ENCODE measurements around the gene TPCN1. TPM values are rescaled to one million over a fixed set of nuclear protein-coding genes. Genes with fewer than 3 reads are reported as not detected.

Gene TPCN1
- total and polyA plus RNA-seq, 2 experiments from 2014 or later, result 16.9 to 32.1 TPM

DNA sequence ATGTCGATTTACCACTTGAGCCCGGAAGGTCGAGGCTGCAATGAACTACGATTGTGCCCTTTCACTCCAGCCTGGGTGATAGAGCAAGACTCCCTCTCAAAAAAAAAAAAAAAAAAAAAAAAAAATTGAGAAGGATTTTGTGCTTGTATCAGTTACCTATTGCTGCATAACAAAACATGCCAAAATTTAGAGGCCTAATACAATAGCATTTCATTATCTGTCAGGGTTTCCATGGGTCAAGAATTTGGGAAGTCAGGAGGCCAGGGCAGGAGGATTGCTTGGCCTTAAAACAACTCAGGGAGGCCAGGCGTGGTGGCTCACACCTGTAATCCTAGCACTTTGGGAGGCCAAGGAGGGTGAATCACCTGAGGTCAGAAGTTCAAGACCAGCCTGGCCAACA lies 118.3 kb downstream of the TPCN1 start:
- H2AFZ ChIP-seq, result no peak overlapping the region
- no peaks in the 10 kb centered on the region for H3K27me3 ChIP-seq
- H3K79me2 ChIP-seq, result no peaks in the 10 kb centered on the region
- H3K4me1 ChIP-seq (ENCODE audit: insufficient read depth), result peaks cover under 1% of the 10 kb centered on the region
- TF ChIP-seq, protein P1, sequence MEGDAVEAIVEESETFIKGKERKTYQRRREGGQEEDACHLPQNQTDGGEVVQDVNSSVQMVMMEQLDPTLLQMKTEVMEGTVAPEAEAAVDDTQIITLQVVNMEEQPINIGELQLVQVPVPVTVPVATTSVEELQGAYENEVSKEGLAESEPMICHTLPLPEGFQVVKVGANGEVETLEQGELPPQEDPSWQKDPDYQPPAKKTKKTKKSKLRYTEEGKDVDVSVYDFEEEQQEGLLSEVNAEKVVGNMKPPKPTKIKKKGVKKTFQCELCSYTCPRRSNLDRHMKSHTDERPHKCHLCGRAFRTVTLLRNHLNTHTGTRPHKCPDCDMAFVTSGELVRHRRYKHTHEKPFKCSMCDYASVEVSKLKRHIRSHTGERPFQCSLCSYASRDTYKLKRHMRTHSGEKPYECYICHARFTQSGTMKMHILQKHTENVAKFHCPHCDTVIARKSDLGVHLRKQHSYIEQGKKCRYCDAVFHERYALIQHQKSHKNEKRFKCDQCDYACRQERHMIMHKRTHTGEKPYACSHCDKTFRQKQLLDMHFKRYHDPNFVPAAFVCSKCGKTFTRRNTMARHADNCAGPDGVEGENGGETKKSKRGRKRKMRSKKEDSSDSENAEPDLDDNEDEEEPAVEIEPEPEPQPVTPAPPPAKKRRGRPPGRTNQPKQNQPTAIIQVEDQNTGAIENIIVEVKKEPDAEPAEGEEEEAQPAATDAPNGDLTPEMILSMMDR (IDR thresholded peaks at IDR 0.05; ENCODE audit: poor library complexity), result no peak
- TF ChIP-seq EZH2phosphoT487 (IDR thresholded peaks at IDR 0.05; ENCODE audit: low read depth, severe bottlenecking, unreplicated experiment), result no peak
- no peak for TF ChIP-seq EZH2 (IDR thresholded peaks at IDR 0.05; ENCODE audit: borderline replicate concordance)
- no peaks in the 10 kb centered on the region for H4K20me1 ChIP-seq (ENCODE audit: insufficient read depth, poor library complexity, severe bottlenecking)
- no peaks in the 10 kb centered on the region for H3K9me2 ChIP-seq (replicated peaks; ENCODE audit: insufficient read depth)
- DNase-seq (ENCODE audit: low spot score), result no peak
- no peak overlapping the region for H3K4me3 ChIP-seq
- no peak overlapping the region for H3K27ac ChIP-seq
- no peaks in the 10 kb centered on the region for H3K36me3 ChIP-seq (replicated peaks; ENCODE audit: insufficient read depth, low read depth)
- 89% methylated on average over 5 of the region's 5 CpGs for WGBS (ENCODE audit: low lambda C conversion rate, missing lambda C conversion rate)
- H3K9me3 ChIP-seq (ENCODE audit: low read depth), result no peaks in the 10 kb centered on the region
- H3K4me2 ChIP-seq, result no peak overlapping the region

DNA sequence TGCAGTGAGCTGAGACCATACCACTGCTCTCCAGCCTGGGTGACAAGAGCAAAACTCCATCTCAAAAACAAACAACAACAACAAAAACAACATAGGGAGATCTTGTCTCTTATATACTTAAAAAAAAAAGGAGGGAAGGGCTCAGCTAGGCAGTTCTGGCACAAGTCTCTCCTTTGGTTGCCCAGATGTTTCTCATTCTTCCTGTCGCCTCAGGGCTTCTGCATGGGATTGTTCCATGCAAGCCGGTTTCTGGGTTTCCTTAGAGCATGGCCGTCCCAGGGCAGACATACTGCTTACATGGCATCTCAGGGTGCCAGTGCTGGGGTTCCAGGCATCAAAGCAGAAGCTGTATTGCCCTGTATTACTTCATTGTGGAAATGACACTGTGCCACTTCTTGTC lies 118.8 kb downstream of the TPCN1 start:
- Histone ChIP-seq H3K4me3 (no peak overlapping the region), H3K4me2 (no peak overlapping the region), H4K20me1 (ENCODE audit: insufficient read depth, poor library complexity, severe bottlenecking) (no peaks in the 10 kb centered on the region), H3K4me1 (ENCODE audit: insufficient read depth) (no peaks in the 10 kb centered on the region), H3K79me2 (no peaks in the 10 kb centered on the region), H3K27me3 (no peaks in the 10 kb centered on the region), H2AFZ (no peak overlapping the region), H3K9me3 (ENCODE audit: low read depth) (no peaks in the 10 kb centered on the region), H3K27ac (no peak overlapping the region), H3K36me3 (replicated peaks; ENCODE audit: insufficient read depth, low read depth) (no peaks in the 10 kb centered on the region), H3K9me2 (replicated peaks; ENCODE audit: insufficient read depth) (no peaks in the 10 kb centered on the region)
- no peak for DNase-seq (ENCODE audit: low spot score)
- no peak for TF ChIP-seq EZH2 (IDR thresholded peaks at IDR 0.05; ENCODE audit: borderline replicate concordance)
- no peak for TF ChIP-seq EZH2phosphoT487 (IDR thresholded peaks at IDR 0.05; ENCODE audit: low read depth, severe bottlenecking, unreplicated experiment)
- TF ChIP-seq, protein P1 (IDR thresholded peaks at IDR 0.05; ENCODE audit: poor library complexity), result no peak
- 62% methylated on average over 3 of the region's 3 CpGs for WGBS (ENCODE audit: low lambda C conversion rate, missing lambda C conversion rate)

DNA sequence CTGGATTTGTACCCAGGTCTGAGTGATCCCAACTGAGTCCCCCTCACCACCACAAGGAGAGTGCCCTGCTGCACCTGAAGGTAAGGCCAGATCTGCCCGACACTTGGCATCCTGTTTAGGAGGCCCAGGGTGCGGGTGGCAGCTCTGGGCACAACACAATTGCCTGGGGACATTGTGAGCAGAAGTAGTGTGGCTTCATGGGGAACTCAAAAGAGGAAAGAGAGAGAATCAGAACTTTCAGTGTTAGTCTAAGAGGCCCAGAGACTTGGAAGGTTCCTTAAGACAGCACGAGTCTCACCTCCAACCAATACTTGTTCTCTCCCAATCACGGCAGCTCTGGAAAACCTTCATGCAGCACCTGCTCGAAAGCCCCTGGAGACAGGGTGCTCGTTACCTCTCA lies 120.3 kb downstream of the TPCN1 start:
- Histone ChIP-seq H3K4me1 (ENCODE audit: insufficient read depth) (no peaks in the 10 kb centered on the region), H3K4me2 (no peak overlapping the region), H2AFZ (no peak overlapping the region), H3K9me2 (replicated peaks; ENCODE audit: insufficient read depth) (no peaks in the 10 kb centered on the region), H4K20me1 (ENCODE audit: insufficient read depth, poor library complexity, severe bottlenecking) (no peaks in the 10 kb centered on the region), H3K9me3 (ENCODE audit: low read depth) (no peaks in the 10 kb centered on the region), H3K27ac (no peak overlapping the region), H3K36me3 (replicated peaks; ENCODE audit: insufficient read depth, low read depth) (no peaks in the 10 kb centered on the region), H3K27me3 (no peaks in the 10 kb centered on the region), H3K4me3 (no peak overlapping the region), H3K79me2 (no peaks in the 10 kb centered on the region)
- WGBS (ENCODE audit: low lambda C conversion rate, missing lambda C conversion rate), result 80% methylated on average over 6 of the region's 6 CpGs
- TF ChIP-seq, protein P1 (IDR thresholded peaks at IDR 0.05; ENCODE audit: poor library complexity), result no peak
- DNase-seq (ENCODE audit: low spot score), result no peak

DNA sequence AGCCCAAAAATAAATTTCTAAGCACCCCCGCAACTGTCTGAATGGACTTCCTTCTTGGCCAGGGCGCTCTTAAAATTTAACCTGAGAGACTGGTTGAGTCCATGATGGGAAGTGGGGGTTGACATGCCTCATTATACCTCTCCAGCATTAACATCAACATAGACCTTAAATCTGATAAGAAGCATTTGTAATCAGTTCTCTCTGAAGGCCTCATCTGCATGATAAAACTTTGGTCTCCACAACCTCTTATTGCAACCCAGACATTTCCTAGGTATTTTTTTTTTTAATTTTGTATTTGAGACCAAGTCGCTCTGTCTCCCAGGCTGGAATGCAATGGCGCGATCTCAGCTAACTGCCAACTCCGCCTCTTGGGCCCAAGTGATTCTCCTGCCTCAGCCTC lies 124.1 kb downstream of the TPCN1 start:
- Histone ChIP-seq H3K9me2 (replicated peaks; ENCODE audit: insufficient read depth) (no peaks in the 10 kb centered on the region), H3K4me3 (no peak overlapping the region), H3K27ac (no peak overlapping the region), H3K36me3 (replicated peaks; ENCODE audit: insufficient read depth, low read depth) (no peaks in the 10 kb centered on the region), H3K4me1 (ENCODE audit: insufficient read depth) (no peaks in the 10 kb centered on the region), H2AFZ (no peak overlapping the region), H3K79me2 (no peaks in the 10 kb centered on the region), H3K9me3 (ENCODE audit: low read depth) (no peaks in the 10 kb centered on the region), H4K20me1 (ENCODE audit: insufficient read depth, poor library complexity, severe bottlenecking) (no peaks in the 10 kb centered on the region), H3K4me2 (no peak overlapping the region), H3K27me3 (no peaks in the 10 kb centered on the region)
- WGBS (ENCODE audit: low lambda C conversion rate, missing lambda C conversion rate), result 93% methylated on average over 6 of the region's 6 CpGs
- no peak for TF ChIP-seq EZH2phosphoT487 (IDR thresholded peaks at IDR 0.05; ENCODE audit: low read depth, severe bottlenecking, unreplicated experiment)
- TF ChIP-seq, protein P1 (IDR thresholded peaks at IDR 0.05; ENCODE audit: poor library complexity), result no peak
- no peak for TF ChIP-seq EZH2 (IDR thresholded peaks at IDR 0.05; ENCODE audit: borderline replicate concordance)
- no peak for DNase-seq (ENCODE audit: low spot score)

All from hepatocyte (in vitro differentiated cells).